PC-3 (cell line): ENCODE results near the gene FADD.

Experiments used
- EZH2 ChIP-seq: fragments of 300-600 bp; sonication (generic); IDR thresholded peaks from one replicate; pipeline ENCODE4 v1.6.1; 2017; ENCODE audit warnings: antibody characterized with exemption, mild to moderate bottlenecking, low read length; ENCODE audit not compliant: unreplicated experiment
- EZH2phosphoT487 ChIP-seq: fragments of 300-600 bp; sonication (generic); IDR thresholded peaks from 2 replicates; pipeline ENCODE4 v1.6.1; 2018; ENCODE audit warnings: mild to moderate bottlenecking, antibody characterized with exemption, low read length, borderline replicate concordance
- TF ChIP-seq, protein P1 (sequence below): fragments of 300-600 bp; sonication (generic); conservative IDR thresholded peaks from 2 replicates; pipeline ENCODE4 v1.5.1; 2017; ENCODE audit warnings: antibody characterized with exemption, low read depth, mild to moderate bottlenecking, low read length

DNA sequence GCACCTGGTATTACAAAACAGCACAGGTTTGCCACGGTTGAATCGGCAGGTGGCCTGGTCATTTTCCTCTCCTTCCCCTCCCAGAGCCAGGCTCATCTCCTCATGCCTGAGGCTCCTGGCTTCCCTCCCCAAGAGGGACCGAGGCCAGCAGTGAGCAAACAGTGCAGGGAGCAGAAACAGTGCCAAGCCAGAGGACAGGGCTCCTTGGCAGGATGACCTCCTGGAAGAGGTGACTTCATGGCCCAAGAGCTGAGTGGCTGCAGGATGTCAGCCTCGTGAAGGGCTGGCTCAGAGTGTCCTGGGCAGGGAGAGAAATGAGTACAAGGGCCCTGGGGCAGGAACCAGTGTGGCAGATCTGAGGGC lies 44.6 kb downstream of the FADD start:
- TF ChIP-seq, protein P1, sequence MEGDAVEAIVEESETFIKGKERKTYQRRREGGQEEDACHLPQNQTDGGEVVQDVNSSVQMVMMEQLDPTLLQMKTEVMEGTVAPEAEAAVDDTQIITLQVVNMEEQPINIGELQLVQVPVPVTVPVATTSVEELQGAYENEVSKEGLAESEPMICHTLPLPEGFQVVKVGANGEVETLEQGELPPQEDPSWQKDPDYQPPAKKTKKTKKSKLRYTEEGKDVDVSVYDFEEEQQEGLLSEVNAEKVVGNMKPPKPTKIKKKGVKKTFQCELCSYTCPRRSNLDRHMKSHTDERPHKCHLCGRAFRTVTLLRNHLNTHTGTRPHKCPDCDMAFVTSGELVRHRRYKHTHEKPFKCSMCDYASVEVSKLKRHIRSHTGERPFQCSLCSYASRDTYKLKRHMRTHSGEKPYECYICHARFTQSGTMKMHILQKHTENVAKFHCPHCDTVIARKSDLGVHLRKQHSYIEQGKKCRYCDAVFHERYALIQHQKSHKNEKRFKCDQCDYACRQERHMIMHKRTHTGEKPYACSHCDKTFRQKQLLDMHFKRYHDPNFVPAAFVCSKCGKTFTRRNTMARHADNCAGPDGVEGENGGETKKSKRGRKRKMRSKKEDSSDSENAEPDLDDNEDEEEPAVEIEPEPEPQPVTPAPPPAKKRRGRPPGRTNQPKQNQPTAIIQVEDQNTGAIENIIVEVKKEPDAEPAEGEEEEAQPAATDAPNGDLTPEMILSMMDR, result no peak
- TF ChIP-seq EZH2, result no peak
- TF ChIP-seq EZH2phosphoT487, result no peak
